Adrenal gland (tissue), 5 donors: ENCODE measurements around the gene NEGR1.

Experiments used
- CTCF ChIP-seq, 6 experiments: fragments of 450-650 bp in 4 of 6; fragments of 200-600 bp in 2 of 6; sonication (generic) in 1 of 6; IDR thresholded peaks; 1 replicate in 5 of 6; 2 replicates in 1 of 6; pipeline versions ENCODE4 v1.5.1 to v1.8.0; 2016 to 2021; ENCODE audit warnings: antibody characterized with exemption in 6 of 6, mild to moderate bottlenecking in 2 of 6, moderate library complexity in 1 of 6
- POLR2A ChIP-seq, 2 donors: fragments of 450-650 bp; IDR thresholded peaks; one replicate each; pipeline ENCODE4 v1.6.1; 2017; ENCODE audit warnings: antibody characterized with exemption in 2 of 2, mild to moderate bottlenecking in 2 of 2, moderate library complexity in 1 of 2
- donor health status: DM: no; HTN: no; CAD: no.

GRCh38 chr1:71733121-71733520 lies 549.2 kb downstream of the NEGR1 start:
- TF ChIP-seq CTCF (IDR thresholded peaks at IDR 0.05) (no peak), POLR2A (IDR thresholded peaks at IDR 0.05) (no peak)
